ENCODE measurements around the gene RXFP1. TPM values are rescaled to one million over a fixed set of nuclear protein-coding genes. Genes with fewer than 3 reads are reported as not detected.

RXFP1 gene
- total RNA-seq, 1 donor from 2014 or later, result not detected

- DNase-seq (ENCODE audit: low read depth, low spot score), result no peak
Observed at GRCh38 chr4:158671665-158671914, 149.9 kb downstream of the RXFP1 start, which contains the start of gene C4orf46. Gene C4orf46, minus strand, starts transcription at chr4:158671887. Its CDS starts 86 bp downstream, at chr4:158671801.

- DNase-seq (ENCODE audit: low read depth, low spot score), result peak; percentile 97
Observed at GRCh38 chr4:158671915-158672806, 150.5 kb downstream of the RXFP1 start, which contains the start of gene ETFDH. Gene ETFDH, plus strand, starts transcription at chr4:158672296. Its CDS starts 161 bp downstream, at chr4:158672457.

GRCh38 chr4:158673633-158674032, 152.0 kb downstream of the RXFP1 start:
- no peak for DNase-seq (ENCODE audit: low read depth, low spot score)

- no peak for DNase-seq (ENCODE audit: low read depth, low spot score)
Observed at GRCh38 chr4:158676076-158676475, 154.4 kb downstream of the RXFP1 start.

GRCh38 chr4:158678767-158679166, 157.1 kb downstream of the RXFP1 start:
- no peak for DNase-seq (ENCODE audit: low read depth, low spot score)

GRCh38 chr4:158681629-158682028, 159.9 kb downstream of the RXFP1 start:
- DNase-seq (ENCODE audit: low read depth, low spot score), result no peak

GRCh38 chr4:158682066-158682465, 160.4 kb downstream of the RXFP1 start:
- no peak for DNase-seq (ENCODE audit: low read depth, low spot score)

- DNase-seq (ENCODE audit: low read depth, low spot score), result no peak
Observed at GRCh38 chr4:158688813-158689212, 167.1 kb downstream of the RXFP1 start.

Other genes starting within 250 kb of the RXFP1 start
- gene C4orf46, start 150.0 kb downstream of the RXFP1 start, total RNA-seq, result 14.7 and 16.4 TPM in 2 replicates
- gene ETFDH, start 150.4 kb downstream of the RXFP1 start, total RNA-seq, result 15.9 and 20.3 TPM in 2 replicates
- 21.8 and 41.9 TPM in 2 replicates for gene PPID, start 201.5 kb downstream of the RXFP1 start, total RNA-seq
- 13.0 and 22.0 TPM in 2 replicates for gene FNIP2, start 247.1 kb downstream of the RXFP1 start, total RNA-seq

Measured in pulmonary artery endothelial cell (primary cell).